B cell (primary cell): ENCODE data around the gene ERC2.

Experiments used
- EZH2 ChIP-seq: IDR thresholded peaks from 2 replicates; pipeline ENCODE4 v1.6.1; 2012; ENCODE audit warnings: borderline replicate concordance, low read depth, mild to moderate bottlenecking, moderate library complexity, low read length; ENCODE audit not compliant: insufficient read depth, poor library complexity, severe bottlenecking
- TF ChIP-seq, protein P1 (sequence below): fragments of 200-600 bp; IDR thresholded peaks from one replicate; pipeline ENCODE4 v1.8.0; 2022; ENCODE audit warnings: antibody characterized with exemption, mild to moderate bottlenecking

- TF ChIP-seq, protein P1, sequence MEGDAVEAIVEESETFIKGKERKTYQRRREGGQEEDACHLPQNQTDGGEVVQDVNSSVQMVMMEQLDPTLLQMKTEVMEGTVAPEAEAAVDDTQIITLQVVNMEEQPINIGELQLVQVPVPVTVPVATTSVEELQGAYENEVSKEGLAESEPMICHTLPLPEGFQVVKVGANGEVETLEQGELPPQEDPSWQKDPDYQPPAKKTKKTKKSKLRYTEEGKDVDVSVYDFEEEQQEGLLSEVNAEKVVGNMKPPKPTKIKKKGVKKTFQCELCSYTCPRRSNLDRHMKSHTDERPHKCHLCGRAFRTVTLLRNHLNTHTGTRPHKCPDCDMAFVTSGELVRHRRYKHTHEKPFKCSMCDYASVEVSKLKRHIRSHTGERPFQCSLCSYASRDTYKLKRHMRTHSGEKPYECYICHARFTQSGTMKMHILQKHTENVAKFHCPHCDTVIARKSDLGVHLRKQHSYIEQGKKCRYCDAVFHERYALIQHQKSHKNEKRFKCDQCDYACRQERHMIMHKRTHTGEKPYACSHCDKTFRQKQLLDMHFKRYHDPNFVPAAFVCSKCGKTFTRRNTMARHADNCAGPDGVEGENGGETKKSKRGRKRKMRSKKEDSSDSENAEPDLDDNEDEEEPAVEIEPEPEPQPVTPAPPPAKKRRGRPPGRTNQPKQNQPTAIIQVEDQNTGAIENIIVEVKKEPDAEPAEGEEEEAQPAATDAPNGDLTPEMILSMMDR: no peak
- TF ChIP-seq EZH2: no peak
Observed at GRCh38 chr3:55765906-55766701, 702.2 kb downstream of the ERC2 start.
